ENCODE data around the gene SIX1. TPM values are rescaled to one million over a fixed set of nuclear protein-coding genes. Genes with fewer than 3 reads are reported as not detected.
A peak's percentile ranks its signal among the peaks of the same experiment; 100 is the strongest.

Gene SIX1
- total RNA-seq, 2 donors from 2014 or later = 23.5 to 25.0 TPM

DNA sequence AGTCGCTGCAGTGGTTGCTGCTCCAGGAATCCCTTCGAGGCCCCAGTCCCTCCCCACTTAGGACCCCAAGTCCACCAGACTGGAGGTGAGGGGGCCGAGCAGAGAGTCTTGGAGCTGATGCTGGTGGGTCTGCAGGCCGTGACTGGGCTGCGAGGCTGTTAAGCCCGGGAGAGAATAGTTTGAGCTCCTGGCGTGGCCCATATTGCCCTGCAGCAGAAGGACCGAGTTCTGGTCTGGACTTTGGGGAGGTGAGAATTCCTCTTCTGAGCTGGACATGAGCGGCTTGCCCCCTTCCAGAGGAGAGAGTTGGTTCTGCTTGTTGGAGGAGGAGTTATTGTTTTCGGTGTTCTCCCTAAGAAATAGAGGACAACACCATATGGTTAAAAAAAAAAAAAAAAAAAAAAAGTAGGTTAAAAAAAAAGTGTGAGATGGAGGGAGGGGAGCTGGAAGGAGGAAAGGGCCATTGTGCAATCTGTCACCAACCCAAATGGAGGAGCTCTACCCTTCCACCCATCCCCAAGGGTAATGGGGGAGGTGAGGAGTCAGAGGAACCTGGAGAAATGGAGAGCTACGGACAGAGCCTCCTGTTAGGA, 3.0 kb downstream of the SIX1 start:
- intact Hi-C loops (cut with DNase I) = loop anchor here (5.0 kb wide), 2 partner anchors 336 to 399 kb away; partner anchors contain the start of genes PPM1A, SLC38A6 and TRMT5
- 17% methylated on average over 11 of the region's 11 CpGs for WGBS
- Histone ChIP-seq H3K4me3 (peak overlapping the region; percentile 46 to 76), H3K4me1 (replicated peaks) (no peaks in the 10 kb centered on the region), H3K9me3 (no peaks in the 10 kb centered on the region), H3K27ac (peak overlapping the region; percentile 86 to 92), H3K27me3 (replicated peaks; ENCODE audit: insufficient read depth) (no peaks in the 10 kb centered on the region), H3K36me3 (no peaks in the 10 kb centered on the region)
- DNase-seq (ENCODE audit: low spot score) = peak; percentile 55
- TF ChIP-seq POLR2A (IDR thresholded peaks at IDR 0.05) (no peak), POLR2AphosphoS5 (IDR thresholded peaks at IDR 0.05) (no peak)
- TF ChIP-seq, protein P1, sequence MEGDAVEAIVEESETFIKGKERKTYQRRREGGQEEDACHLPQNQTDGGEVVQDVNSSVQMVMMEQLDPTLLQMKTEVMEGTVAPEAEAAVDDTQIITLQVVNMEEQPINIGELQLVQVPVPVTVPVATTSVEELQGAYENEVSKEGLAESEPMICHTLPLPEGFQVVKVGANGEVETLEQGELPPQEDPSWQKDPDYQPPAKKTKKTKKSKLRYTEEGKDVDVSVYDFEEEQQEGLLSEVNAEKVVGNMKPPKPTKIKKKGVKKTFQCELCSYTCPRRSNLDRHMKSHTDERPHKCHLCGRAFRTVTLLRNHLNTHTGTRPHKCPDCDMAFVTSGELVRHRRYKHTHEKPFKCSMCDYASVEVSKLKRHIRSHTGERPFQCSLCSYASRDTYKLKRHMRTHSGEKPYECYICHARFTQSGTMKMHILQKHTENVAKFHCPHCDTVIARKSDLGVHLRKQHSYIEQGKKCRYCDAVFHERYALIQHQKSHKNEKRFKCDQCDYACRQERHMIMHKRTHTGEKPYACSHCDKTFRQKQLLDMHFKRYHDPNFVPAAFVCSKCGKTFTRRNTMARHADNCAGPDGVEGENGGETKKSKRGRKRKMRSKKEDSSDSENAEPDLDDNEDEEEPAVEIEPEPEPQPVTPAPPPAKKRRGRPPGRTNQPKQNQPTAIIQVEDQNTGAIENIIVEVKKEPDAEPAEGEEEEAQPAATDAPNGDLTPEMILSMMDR (IDR thresholded peaks at IDR 0.05) = no peak

DNA sequence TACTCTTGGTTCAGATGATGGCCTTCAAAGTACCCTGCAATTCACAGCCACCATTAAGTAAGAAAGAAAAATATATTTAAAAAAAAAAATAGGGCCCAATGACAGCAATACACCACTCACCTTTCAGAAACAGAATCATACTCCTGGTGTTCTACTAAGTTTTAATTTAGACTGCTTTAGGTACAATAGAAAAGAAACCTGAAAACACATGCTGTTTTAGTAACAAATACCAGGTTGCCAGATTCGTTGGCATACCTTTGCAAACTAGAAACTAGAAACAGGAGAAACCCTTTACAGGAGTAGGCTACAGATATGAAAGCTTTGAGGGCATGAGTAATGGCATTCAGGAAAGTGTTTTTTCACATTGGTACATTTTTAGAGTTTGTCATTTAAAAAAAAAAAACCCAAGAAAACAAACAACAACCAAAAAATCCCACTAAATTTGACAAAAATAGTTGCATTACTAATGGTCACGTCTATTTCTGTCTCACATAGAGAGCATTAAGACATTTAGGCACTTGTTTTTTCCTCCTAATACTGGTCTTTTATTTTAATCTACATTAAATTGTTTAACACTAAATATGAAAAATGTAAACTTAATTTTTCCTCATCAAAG, 4.0 kb downstream of the SIX1 start:
- WGBS = 17% methylated on average over 2 of the region's 2 CpGs
- no peaks in the 10 kb centered on the region for H3K27me3 ChIP-seq (replicated peaks; ENCODE audit: insufficient read depth)
- intact Hi-C loops (cut with DNase I) = loop anchor here (5.0 kb wide), 2 partner anchors 337 to 398 kb away; partner anchors contain the start of genes PPM1A, SLC38A6 and TRMT5
- no peak for DNase-seq (ENCODE audit: low spot score)
- TF ChIP-seq POLR2A (IDR thresholded peaks at IDR 0.05) (no peak), POLR2AphosphoS5 (IDR thresholded peaks at IDR 0.05) (no peak)
- TF ChIP-seq, protein P1 (IDR thresholded peaks at IDR 0.05) = no peak
- peak overlapping the region; percentile 86 to 92 for H3K27ac ChIP-seq
- no peaks in the 10 kb centered on the region for H3K4me1 ChIP-seq (replicated peaks)
- H3K4me3 ChIP-seq = peak overlapping the region; percentile 46 to 76
- H3K36me3 ChIP-seq = no peaks in the 10 kb centered on the region
- H3K9me3 ChIP-seq = no peaks in the 10 kb centered on the region

DNA sequence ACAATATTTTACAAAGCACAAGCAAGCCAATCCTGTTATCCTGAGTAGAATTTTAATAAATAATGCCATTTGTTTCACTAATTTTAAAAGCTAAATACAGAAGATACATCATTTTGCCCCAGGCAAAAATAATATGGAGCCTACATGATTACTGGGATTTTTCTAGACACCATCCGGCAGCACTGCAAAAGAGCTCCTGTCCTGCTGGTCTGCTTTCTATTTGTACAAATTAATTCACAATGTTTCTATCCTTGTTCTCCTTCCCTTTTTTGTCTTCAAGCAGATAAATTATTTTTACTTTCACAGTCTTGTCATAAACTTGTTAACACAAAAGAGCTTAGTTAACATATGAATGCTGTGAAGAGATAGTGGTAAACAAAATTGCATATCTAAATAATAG, 4.6 kb downstream of the SIX1 start:
- 30% methylated on average over 1 of the region's 1 CpG for WGBS
- H3K27me3 ChIP-seq (replicated peaks; ENCODE audit: insufficient read depth) = no peaks in the 10 kb centered on the region
- DNase-seq (ENCODE audit: low spot score) = no peak
- no peaks in the 10 kb centered on the region for H3K9me3 ChIP-seq
- no peaks in the 10 kb centered on the region for H3K4me1 ChIP-seq (replicated peaks)
- intact Hi-C loops (cut with DNase I) = loop anchor here (5.0 kb wide), 2 partner anchors 338 to 397 kb away; partner anchors contain the start of genes PPM1A, SLC38A6 and TRMT5
- peak overlapping the region; percentile 2 to 76 for H3K4me3 ChIP-seq
- no peaks in the 10 kb centered on the region for H3K36me3 ChIP-seq
- no peak for TF ChIP-seq POLR2AphosphoS5 (IDR thresholded peaks at IDR 0.05)
- TF ChIP-seq, protein P1 (IDR thresholded peaks at IDR 0.05) = no peak
- TF ChIP-seq POLR2A (IDR thresholded peaks at IDR 0.05) = no peak
- H3K27ac ChIP-seq = peak overlapping the region; percentile 86 to 92

DNA sequence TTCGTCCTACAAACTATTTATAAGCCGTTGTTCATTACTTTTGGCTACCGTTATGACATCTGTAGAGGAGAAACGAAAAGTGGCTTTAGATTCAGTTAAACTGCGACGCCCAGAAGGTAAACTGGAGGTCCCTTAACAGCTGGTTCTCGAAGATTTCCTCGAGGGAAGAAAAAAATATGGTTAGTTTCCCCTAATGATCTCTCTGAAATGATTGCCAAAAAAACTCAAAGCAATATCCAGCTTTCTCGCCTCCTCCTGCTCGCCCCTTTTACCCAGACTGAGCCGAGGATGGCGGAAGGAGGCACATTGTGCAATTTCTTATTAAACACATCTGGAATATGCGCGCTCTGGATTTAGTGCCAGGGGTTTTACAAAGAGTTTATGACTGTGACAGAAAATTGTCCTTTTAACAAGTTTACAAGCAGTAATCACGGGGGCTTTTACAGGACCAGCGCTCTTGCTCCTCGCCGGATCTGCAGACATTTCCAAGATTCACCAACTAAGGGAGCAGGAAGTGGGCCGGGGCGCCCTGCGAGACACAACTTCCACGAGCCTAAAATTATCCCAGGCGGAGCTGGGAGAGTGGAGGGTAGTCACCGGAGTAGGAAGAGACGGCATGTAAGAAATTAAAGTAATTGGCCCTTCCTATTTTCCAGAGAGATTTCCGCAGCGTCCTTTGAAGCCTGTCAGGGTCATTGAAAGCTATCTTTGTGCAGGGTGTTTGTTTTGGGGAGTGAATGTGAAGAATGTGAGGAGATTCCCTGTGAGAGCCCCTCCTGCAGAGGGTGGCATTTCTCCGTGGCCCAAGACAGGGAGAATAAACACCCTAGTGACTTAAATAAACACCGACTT, 5.6 kb downstream of the SIX1 start:
- Histone ChIP-seq H3K4me3 (peak overlapping the region; percentile 7 to 9), H3K27me3 (replicated peaks; ENCODE audit: insufficient read depth) (no peaks in the 10 kb centered on the region), H3K9me3 (no peaks in the 10 kb centered on the region), H3K27ac (peak overlapping the region; percentile 86 to 92), H3K36me3 (no peaks in the 10 kb centered on the region), H3K4me1 (replicated peaks) (no peaks in the 10 kb centered on the region)
- intact Hi-C loops (cut with DNase I) = no loop called here
- TF ChIP-seq POLR2AphosphoS5 (IDR thresholded peaks at IDR 0.05) = peak; percentile 16
- TF ChIP-seq, protein P1 (IDR thresholded peaks at IDR 0.05) = no peak
- DNase-seq (ENCODE audit: low spot score) = peak; percentile 29
- 7% methylated on average over 29 of the region's 29 CpGs for WGBS
